GM19043 (cell line): ENCODE measurements around the gene WSCD2.

ENCODE experiments used
- ATAC-seq: cut with Tn5 transposase; IDR thresholded peaks from one replicate; pipeline ENCODE4 v1.9.1; 2021; ENCODE audit warnings: low read depth; ENCODE audit not compliant: unreplicated experiment

WSCD2 gene

DNA sequence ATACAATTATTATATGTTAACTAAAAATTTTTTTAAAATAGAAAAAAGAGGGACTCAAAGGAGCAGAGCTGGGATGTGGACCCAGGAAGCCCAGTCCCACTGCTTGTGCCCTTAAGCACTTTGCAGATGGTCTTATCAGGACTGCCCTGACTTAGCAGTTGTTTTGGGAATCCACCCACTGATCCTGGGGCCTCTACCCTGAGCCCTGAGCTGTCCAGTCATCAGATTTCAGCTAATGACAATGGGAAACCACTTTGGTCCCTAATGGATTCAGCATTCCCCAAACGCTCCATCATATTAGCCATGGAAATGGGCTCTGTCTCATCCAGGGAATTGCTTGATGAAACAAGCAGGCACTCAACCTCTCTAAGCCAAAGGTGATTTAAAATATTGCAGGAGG lies 22.5 kb upstream of the WSCD2 start:
- no peak for ATAC-seq

DNA sequence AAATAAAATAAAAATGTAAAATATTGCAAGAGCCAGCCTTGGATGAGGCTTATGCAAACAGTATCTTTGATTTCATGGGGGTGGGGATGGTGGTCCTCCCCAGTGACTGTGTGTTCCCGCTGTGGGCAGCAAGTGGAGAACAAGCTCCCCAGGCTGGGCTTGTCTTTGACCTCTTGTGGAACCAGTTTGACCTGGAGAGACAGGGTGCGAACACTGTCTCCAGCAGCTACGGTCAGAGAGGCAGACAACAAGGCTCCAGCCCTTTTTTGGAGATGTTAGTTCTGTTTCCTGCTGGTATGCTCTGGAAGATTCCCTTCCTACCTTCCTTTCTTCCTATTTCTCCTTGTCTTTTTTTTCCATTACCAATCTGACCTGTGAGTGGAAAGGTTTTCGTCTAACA lies 21.8 kb upstream of the WSCD2 start:
- ATAC-seq = no peak

DNA sequence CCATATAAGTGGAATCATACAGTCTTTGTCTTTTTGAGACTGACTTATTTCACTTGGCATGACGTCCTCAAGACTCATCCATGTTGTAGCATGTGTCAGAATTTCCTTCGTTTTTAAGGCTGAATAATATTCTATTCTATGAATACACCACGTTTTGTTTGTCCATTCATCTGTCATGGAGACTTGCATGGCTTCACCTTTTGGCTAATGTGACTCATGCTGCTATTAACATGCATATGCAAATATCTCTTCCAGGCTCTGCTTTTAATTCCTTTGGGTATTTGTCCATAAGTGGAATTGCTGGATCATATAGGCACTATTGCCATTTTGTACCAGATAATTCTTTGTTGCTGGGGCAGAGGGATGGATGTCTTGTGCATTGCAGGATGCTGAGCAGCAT lies 19.6 kb upstream of the WSCD2 start:
- no peak for ATAC-seq

DNA sequence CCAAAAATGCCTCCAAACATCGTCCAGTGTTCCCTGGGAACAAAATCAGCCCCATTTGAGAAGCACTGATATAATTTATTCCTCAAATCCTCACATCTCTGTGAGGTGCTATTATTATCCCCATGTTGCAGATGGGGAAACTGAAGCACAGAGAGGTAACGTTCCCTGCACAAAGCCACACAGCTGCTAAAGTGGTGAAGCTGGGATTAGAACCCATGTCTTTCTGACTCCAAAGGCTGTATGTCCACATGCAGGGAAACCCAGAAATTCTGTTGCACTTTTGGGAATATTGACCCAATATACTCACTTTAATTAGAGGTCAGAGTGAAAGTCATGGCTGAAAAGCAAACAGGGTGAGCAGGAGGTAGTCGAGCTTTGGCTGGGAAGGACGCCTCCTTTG lies 19.1 kb upstream of the WSCD2 start:
- no peak for ATAC-seq

DNA sequence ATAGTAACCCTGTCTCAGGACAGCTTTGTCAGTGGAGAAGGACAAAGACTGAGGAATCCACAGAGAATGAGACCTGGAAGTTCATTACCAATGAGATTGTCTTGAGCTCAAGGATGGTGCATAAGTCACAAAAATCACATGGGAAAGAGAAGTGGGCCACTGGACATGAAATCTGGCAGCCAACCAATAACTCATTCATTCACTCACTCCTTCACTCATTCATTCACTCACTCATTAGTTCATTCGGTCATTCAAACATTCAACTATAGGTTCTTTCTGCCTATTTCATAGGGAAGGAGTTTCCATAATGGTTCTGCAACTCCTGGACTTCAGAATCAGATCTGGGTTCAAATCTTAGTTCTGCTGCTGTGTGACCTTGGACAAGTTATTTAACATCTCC lies 18.2 kb upstream of the WSCD2 start:
- ATAC-seq = no peak

DNA sequence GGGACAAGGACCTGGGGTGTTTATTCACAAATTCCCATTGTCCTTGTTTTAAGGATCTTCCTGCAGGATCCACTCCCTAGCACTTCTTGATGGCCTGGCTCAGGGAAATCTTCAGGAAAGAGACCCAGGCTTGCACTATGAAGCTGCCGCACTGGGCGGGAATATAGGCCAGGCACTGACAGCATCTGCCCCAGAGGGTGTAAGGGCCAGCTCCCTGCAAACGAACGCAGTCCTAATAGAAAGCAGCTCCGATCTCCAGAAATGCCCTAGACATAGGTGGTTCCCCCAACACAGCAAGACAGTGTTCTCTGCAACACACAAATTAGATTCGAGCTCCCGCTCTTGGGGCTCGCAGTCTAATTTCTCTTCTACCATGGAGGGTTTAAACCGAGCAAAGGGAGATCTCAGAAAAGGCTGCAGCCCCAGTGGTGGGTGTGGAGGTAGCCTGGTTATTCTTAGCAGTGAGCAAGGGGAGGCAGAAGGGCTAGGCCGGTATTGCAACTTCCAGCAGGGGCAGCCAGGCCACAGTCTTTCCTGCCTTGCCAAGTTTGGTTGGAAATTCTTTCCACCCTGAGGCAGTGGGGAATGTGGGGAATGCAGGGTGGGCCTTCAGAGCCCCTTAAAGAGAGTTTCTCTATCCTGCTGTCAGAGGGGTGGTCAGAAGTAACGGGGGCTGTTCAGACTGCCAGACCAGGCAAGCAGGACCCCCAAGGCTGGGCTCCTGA lies 16.1 kb upstream of the WSCD2 start:
- no peak for ATAC-seq

DNA sequence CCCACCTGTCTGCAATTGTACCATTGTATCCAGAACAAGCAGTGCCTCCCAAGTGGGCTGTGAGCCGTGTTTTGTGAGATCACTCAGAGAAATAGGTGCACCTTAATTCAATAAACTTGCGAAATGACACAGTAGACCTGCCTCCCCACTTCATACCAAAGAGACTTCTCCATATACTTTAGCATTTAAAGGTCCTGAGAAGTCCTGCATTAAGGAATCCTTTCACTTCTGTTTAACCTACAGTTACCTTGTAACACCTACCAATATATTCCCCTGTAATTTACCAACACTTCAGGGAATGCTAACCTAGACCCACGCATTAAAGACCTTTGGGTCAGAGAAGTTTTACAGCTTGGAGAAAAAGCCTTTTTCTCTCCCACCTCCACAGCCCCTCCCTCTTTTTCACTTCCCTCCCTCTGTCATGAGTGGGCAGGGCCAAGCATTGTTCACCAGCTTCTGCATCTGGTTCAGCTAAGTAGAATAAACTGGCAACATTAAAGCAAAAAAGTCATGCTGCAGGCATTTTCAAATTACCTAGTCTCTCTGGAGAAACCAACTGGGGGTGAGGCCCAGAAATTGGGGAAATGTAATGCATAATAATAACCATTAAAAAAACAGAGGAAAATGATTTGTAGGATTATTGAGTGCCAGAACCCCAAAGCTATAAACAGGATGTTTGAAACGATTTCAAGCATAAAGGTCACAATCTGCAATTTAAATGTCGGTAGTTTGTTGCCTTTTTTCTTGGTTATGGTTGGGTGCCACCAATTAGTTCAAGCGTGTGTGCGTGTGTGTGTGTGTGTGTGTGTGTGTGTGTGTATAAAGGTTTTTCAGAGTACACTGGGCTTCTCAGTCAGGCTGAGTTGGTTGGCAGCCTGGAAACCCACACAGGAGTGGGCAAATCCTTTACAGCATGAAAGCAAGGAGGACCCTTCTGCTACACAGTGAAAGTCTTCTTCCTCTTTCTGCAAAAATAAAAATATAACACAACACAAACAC lies 13.7 kb upstream of the WSCD2 start:
- ATAC-seq = no peak

DNA sequence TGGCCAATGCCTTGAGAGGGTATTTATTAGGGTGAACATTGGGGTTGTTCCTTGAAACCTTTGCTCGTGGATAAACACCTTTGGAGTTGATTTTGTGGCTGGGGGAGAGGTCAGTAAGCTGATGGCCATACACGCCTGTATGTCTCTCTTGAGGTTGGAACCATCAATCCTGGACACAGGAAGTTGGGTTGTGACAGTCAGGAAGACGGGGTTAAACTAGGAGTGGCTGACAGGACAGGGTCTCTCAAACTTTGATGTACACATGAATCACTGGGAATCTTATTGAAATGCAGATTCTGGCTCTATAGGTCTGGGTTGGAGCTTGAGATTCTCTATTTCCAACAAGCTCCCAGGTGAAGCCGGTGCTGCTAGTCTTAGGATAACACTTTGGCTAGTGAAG lies 12.8 kb upstream of the WSCD2 start:
- ATAC-seq = no peak

DNA sequence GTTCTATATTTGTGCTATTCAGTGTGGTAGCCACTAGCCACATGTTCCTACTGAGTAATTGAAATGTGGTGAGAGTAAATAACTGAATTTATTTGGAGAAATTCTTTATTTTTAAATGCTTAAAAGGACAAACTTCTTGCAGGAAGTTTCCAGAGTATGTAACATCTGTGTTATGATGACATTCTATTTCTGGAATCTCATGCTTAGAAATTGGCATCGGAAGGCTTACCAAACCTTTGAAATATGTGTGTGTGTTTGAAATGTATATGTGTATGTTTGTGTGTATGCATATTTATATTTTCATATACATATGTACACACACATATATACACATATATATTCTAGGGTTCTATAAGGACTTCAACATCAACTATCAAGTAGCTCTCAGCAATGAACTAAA lies 12.4 kb upstream of the WSCD2 start:
- no peak for ATAC-seq

DNA sequence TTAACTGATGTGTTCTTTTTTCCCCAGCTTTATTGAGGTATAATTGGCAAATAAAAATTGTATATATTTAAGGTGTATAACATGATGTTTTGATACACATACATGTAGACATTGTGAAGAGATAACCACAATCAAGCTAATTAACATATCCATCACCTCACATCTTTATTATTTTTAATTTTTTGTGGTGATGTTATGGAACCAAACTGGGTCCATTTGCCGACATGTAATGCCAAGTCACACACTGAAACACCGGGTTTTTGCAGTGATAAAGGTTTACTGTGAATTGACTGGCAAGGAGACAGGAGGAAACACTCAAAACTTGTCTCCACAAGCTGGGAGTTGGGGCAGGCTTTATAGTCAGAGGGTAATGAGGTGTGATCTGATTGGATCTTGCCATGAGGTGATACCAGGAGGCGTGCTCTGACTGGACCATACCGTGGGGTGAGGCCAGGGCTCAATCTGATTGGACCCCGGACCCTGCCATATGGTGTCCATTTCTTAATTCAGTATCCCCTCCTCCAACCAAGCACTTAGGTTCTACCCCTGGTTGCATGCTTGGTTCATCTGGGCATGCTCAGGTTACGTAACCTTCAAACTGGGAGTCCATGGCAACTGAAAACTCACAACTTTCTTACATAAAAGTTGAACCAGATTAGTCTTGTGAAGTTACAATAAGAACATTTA lies 11.8 kb upstream of the WSCD2 start:
- no peak for ATAC-seq

DNA sequence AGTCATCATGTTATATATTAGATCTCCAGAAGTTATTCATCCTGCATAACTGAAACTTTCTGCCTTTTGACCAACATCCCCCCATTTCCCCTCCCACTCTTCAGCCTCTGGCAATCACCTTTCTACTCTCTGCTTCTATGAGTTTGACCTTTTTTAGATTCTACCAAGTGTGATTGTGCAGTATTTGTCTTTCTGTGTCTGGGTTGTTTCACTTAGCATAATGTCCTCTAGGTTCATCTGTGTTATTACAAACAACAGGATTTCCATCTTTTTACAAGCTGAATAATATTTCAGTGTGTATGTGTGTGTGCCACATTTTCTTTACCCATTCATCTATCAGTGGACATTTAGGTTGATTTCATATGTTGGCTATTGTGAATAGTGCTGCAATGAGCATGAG lies 11.2 kb upstream of the WSCD2 start:
- no peak for ATAC-seq

DNA sequence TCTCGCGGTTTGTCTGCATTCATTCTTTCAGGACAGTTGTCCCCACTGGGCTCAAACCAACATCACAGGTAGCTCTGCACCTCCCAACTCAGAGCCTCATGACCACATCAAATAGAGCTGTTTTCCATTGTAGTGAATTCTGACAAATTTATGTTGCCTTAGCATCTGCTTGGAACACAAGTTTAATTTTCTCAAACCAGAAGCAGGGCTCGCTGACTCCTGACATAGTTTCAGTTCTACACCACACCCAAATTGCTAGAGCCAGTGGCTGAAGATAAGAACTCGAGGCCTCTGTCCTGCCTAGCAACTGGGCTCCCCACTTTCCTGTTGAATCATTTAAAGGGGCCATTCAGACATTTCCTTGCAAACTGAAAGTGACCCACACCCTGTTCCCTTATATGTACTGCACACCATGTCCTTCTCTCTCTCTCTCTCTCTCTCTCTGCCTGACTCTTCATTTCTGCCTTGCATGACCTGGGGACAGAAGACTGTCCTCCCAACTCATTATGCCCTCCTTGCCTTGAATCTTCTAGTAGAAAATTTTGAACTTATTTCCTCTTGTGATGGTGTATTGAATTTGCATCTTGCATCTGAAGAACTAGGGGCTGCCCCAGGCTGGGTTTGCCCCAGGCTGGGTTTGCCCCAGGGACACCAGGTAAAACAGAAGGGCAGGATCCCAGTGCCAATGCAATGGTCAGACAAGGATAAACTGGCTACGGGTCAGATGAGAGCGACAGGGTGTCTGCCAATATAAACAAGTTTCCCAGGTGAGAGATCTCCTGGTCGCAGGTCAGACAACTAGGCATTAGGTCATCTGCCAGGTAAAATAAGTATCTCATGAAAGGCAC lies 9.7 kb upstream of the WSCD2 start:
- no peak for ATAC-seq

DNA sequence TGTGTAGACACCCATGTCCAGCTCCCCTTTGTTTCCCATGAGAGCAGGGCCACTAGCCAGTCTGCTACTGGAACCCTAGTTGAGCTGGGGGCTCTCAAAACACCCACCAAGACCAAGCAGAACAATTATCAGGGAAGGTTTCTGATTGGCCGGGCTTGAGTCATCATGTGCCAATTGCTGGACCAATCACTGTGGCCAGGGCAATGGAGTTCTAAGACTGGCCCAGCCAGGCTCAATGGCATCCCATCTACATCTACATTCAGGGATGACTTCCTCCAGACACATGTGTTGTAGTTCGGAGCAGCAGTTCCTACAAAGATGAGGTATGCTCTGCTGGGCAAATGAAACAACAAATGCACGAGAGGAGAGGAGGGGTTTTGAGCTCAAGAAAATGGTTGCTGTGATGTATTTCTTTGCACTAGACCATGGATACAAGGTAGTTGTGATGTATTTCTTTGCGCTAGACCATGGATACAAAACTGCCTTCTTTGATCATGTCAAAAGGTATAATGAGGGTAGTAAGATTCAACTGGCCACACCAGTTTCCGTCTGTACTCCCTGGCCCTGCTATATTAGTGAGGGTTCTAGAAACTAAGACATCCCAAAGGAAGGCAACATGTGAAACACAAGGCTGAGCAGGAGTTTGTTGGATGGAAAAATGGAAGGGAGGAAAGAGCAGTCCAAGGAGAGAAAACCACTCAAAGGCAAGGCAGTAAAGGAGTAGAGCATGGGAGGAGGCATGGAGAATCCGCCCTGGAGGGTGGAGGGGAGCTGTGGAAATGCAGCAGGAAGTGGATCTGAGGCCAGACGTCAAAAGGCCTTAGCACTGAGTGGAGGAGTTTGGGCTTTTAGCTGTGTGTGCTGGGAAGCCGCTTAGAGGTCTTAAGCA lies 8.9 kb upstream of the WSCD2 start:
- ATAC-seq = no peak

DNA sequence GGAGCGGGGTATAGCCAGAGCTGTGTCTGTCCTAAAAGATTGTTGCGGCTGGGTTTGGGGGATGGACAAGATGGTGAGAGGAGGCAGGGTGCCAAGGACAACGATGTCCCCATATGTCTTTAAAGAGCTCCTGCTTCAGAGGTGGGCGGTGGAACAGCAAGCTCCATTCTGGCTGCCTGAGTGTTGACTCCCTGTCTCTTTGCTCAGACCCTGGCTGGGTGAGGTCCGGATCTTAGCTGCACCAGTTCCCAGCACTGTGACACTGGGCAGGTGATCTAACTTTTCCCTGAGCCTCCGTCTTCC lies 8.3 kb upstream of the WSCD2 start:
- ATAC-seq = no peak

DNA sequence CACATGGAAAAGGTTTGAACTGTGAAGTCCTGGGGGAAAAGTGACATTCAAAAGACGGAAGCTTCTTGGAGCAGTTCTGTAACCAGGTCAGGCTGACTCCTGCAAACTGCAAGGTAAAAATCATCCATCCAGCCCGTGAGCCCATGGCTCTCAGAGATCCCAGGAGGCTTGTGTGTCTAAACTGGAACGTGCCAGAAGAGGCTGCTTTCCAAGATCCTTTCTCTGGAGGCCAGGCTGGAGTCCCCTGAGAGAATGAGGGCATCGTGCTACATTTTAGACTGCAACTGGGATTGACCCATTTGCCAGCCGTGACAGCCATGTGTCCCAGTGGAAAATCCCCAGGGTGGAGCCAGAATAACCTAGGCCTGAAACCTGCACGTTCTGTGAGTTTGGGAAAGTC lies 7.8 kb upstream of the WSCD2 start:
- no peak for ATAC-seq

DNA sequence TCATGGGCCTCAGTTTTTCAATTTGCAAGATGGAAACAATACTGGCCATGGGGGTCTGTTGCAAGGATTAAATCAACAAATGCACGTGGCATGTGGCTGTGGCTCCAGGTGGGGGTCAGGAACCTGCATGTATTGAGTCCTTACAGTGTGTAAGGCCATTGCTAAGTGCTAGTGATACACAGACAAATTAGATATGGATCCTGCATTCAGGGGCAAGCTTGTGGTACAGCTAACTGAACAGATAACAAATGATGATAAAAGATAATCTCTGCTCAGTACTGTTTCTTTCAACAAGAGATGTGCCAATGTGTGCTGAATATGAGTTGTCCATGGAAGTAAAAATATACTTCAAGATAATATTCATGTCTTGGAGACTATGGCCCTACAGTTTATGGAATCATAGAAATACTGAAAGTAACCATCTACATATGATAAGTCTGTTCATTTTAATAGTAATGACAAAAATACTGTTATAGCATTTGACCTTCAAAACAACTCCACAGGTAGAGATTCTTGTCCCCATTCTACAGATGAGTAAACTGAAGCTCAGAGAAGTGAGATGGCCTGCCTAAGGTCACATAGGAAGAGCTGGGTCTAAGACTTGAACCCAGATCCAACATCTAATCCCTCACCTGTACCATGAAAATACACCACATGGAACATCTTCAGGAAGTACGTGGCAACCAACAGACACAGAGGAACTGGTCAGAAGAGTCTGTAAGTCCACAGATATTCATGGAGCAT lies 7.2 kb upstream of the WSCD2 start:
- no peak for ATAC-seq

DNA sequence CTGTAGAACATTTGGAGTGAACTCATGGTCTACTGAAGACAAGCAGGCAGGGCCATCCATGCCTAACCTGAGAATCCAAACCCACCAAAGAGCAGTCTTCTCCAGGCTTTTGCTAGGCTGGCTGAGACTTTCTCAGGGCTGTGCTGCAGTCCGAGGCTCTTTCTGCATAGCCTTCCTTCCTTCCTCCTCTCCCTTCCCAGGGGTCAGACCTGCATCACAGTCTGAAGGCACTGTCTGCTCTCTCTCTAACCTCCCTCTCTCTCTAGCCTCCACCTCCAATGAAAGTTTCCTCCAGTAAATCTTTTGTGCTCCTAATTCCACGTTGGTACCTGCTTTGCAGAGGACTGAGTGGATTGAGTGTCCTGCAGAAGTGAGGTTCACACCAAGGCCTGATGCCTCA lies 6.4 kb upstream of the WSCD2 start:
- ATAC-seq = no peak

DNA sequence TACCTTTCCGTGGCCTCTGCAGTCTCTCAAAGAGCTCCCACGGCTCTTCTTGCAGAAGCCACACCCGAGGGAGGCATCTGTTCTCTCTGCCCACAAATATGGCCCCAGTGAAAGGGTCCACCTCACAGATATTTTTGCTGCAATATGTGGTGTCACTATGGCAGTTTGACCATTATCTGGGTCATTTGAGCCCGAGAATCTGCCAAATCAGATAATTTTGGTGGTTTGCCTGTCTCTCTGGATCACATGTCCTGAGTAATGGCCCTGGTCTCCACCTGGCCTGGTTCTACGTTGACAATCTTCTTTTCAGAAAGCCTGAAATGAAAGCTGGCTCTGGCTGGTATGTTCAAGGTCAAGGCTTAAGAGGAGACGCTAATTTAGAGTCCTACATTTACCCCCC lies 5.7 kb upstream of the WSCD2 start:
- no peak for ATAC-seq

DNA sequence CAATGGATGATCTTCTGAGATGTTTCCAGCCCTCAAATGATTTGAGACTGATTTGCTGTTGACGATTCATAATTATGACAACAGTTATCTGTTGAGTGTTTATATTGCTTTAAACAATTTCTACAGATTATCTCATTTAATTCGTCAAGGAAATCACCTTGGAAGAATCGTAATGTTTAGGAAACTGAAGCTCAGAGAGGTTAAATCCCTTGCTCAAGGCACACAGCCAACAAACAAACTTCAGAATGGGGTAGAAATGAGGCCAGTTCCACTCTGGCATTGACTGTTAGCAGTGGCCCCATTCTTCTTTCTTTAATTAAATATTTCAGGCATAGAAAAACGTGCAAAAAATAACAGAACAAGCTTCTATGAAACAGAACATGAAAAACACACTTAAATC lies 4.0 kb upstream of the WSCD2 start:
- no peak for ATAC-seq
